Upper lobe of left lung (tissue), 6 donors: ENCODE measurements around the gene MYBPC3. TPM values are rescaled to one million over a fixed set of nuclear protein-coding genes. Genes with fewer than 3 reads are reported as not detected.
A peak's percentile ranks its signal among the peaks of the same experiment; 100 is the strongest.

Experiments used
- ATAC-seq, 2 donors: fragments of 200-7000 bp; cut with Tn5 transposase; one replicate each; pipeline ENCODE4 v1.9.1; 2022; ENCODE audit warnings: mild to moderate bottlenecking in 2 of 2, moderate library complexity in 2 of 2; ENCODE audit not compliant: low FRiP score in 2 of 2
- DNase-seq, 2 donors: peaks; one replicate each; pipeline ENCODE4 v3.0.0-alpha.2; 2019 to 2020
- H3K27ac ChIP-seq, 4 donors: fragments of 200-600 bp; sonication (generic); one replicate each; pipeline ENCODE4 v1.5.1; 2016 to 2019
- H3K27me3 ChIP-seq, 4 donors: fragments of 200-600 bp; sonication (generic); one replicate each; pipeline ENCODE4 v1.5.1; 2017 to 2019
- H3K36me3 ChIP-seq, 4 donors: fragments of 200-600 bp; sonication (generic); one replicate each; pipeline ENCODE4 v1.5.1; 2016 to 2019
- H3K4me1 ChIP-seq, 4 donors: fragments of 200-600 bp; sonication (generic); one replicate each; pipeline ENCODE4 v1.5.1; 2018 to 2019
- H3K4me3 ChIP-seq, 4 donors: fragments of 200-600 bp; sonication (generic); one replicate each; pipeline ENCODE4 v1.5.1; 2017 to 2019; ENCODE audit warnings: mild to moderate bottlenecking in 2 of 4, moderate library complexity in 1 of 4
- H3K9me3 ChIP-seq, 4 donors: fragments of 200-600 bp; sonication (generic); one replicate each; pipeline ENCODE4 v1.5.1; 2018 to 2019
- CTCF ChIP-seq, 6 experiments: fragments of 450-650 bp in 4 of 6; fragments of 200-600 bp in 2 of 6; sonication (generic) in 2 of 6; IDR thresholded peaks; one replicate each; pipeline ENCODE4 v1.5.1; 2016 to 2019; ENCODE audit warnings: antibody characterized with exemption in 6 of 6
- EP300 ChIP-seq, 4 donors: sonication (generic); formaldehyde crosslinking; IDR thresholded peaks; one replicate each; pipeline ENCODE4 v1.5.1; 2017; ENCODE audit warnings: antibody characterized with exemption in 4 of 4, control low read depth in 2 of 4
- POLR2A ChIP-seq, 4 donors: fragments of 450-650 bp; IDR thresholded peaks; one replicate each; pipeline ENCODE4 v1.5.1; 2016 to 2017; ENCODE audit warnings: antibody characterized with exemption in 4 of 4, mild to moderate bottlenecking in 2 of 4
- POLR2AphosphoS5 ChIP-seq, 2 donors: sonication (generic); formaldehyde crosslinking; IDR thresholded peaks; one replicate each; pipeline ENCODE4 v1.5.1; 2017; ENCODE audit warnings: antibody characterized with exemption in 2 of 2
- WGBS, 2 donors: methylation state at CpG; one replicate each; pipeline ENCODE4 v1.1.5; 2017 to 2018; 5-methylcytosine and 5-hydroxymethylcytosine counted together
- total RNA-seq, 6 donors: library from RNA; depleted of rRNA in 4 of 6; stranded (reverse); fragments of >200 nt in 4 of 6; gene quantifications; one replicate each; pipeline versions ENCODE4 v1.1.0 to v1.2.1, GENCODE V29; 2016 to 2021
- donor health status: DM: no; HTN: no; CAD: no; lungs with moderate emphysema.
- donor health status: DM: no; HTN: yes; CAD: no; lungs with severe emphysema.

The MYBPC3 gene
- total RNA-seq, 6 donors from 2014 or later = 0.61 to 1.8 (median 1.0) TPM; not detected in 1

GRCh38 chr11:47359162-47359561 lies 6.7 kb upstream of the MYBPC3 start:
- peak overlapping the region in 1 of 4 donors; percentile 42 for H3K27ac ChIP-seq
- no peak overlapping the region for H3K4me3 ChIP-seq
- H3K27me3 ChIP-seq = no peaks in the 10 kb centered on the region
- no peak for ATAC-seq
- 59 to 77% methylated on average over 7 of the region's 7 CpGs for WGBS, 2 donors
- H3K36me3 ChIP-seq = no peaks in the 10 kb centered on the region
- peaks cover 3 to 11% (median 5%) of the 10 kb centered on the region in 4 donors for H3K4me1 ChIP-seq
- no peaks in the 10 kb centered on the region for H3K9me3 ChIP-seq
- no peak for TF ChIP-seq EP300 (IDR thresholded peaks at IDR 0.05)
- TF ChIP-seq POLR2A (IDR thresholded peaks at IDR 0.05) = no peak
- no peak for TF ChIP-seq POLR2AphosphoS5 (IDR thresholded peaks at IDR 0.05)
- no peak for TF ChIP-seq CTCF (IDR thresholded peaks at IDR 0.05)
- no peak for DNase-seq

GRCh38 chr11:47358731-47359051 lies 6.2 kb upstream of the MYBPC3 start:
- Histone ChIP-seq H3K27me3 (no peaks in the 10 kb centered on the region), H3K4me1 (peaks cover 3 to 11% (median 5%) of the 10 kb centered on the region in 4 donors), H3K36me3 (no peaks in the 10 kb centered on the region), H3K9me3 (no peaks in the 10 kb centered on the region), H3K27ac (peak overlapping the region in 1 of 4 donors; percentile 21), H3K4me3 (no peak overlapping the region)
- ATAC-seq (no peak), DNase-seq (no peak)
- 75 to 90% methylated on average over 2 to 13 of the region's 14 CpGs for WGBS, 2 donors
- TF ChIP-seq POLR2AphosphoS5 (IDR thresholded peaks at IDR 0.05) = no peak
- TF ChIP-seq POLR2A (IDR thresholded peaks at IDR 0.05) = no peak
- no peak for TF ChIP-seq CTCF (IDR thresholded peaks at IDR 0.05)
- no peak for TF ChIP-seq EP300 (IDR thresholded peaks at IDR 0.05)

GRCh38 chr11:47357985-47358730 lies 5.7 kb upstream of the MYBPC3 start:
- 93 to 94% methylated on average over 6 of the region's 6 CpGs for WGBS, 2 donors
- H3K4me1 ChIP-seq = peaks cover 3 to 11% (median 5%) of the 10 kb centered on the region in 4 donors
- DNase-seq (no peak), ATAC-seq (no peak)
- H3K4me3 ChIP-seq = no peak overlapping the region
- H3K27ac ChIP-seq = peak overlapping the region in 1 of 4 donors; percentile 21
- no peaks in the 10 kb centered on the region for H3K36me3 ChIP-seq
- no peaks in the 10 kb centered on the region for H3K27me3 ChIP-seq
- no peaks in the 10 kb centered on the region for H3K9me3 ChIP-seq
- no peak for TF ChIP-seq POLR2AphosphoS5 (IDR thresholded peaks at IDR 0.05)
- no peak for TF ChIP-seq POLR2A (IDR thresholded peaks at IDR 0.05)
- TF ChIP-seq EP300 (IDR thresholded peaks at IDR 0.05) = no peak
- no peak for TF ChIP-seq CTCF (IDR thresholded peaks at IDR 0.05)

DNA sequence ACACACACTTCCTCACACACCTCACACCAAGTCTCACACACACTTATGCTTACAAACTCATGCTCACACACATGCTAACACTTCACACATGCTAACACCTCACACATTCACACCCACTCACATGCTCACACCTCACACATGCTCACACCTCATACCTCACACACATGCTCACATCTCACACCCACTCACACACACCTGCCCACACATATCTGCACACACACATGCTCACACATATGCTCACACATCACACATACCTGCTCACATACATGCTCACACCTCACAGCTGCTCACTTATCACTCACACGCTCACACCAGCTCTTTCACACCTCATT lies 4.5 kb upstream of the MYBPC3 start:
- WGBS, 2 donors = 92 to 97% methylated on average over 1 of the region's 1 CpG
- no peak for ATAC-seq

More for the DNA sequence above, 4.5 kb upstream of the MYBPC3 start:
- Histone ChIP-seq H3K27ac (no peak overlapping the region), H3K27me3 (no peaks in the 10 kb centered on the region), H3K4me3 (no peak overlapping the region), H3K36me3 (no peaks in the 10 kb centered on the region), H3K4me1 (peaks cover 3 to 11% (median 5%) of the 10 kb centered on the region in 4 donors), H3K9me3 (no peaks in the 10 kb centered on the region)
- no peak for TF ChIP-seq EP300 (IDR thresholded peaks at IDR 0.05)
- TF ChIP-seq POLR2AphosphoS5 (IDR thresholded peaks at IDR 0.05) = no peak
- TF ChIP-seq CTCF (IDR thresholded peaks at IDR 0.05) = no peak
- no peak for TF ChIP-seq POLR2A (IDR thresholded peaks at IDR 0.05)
- no peak for DNase-seq
